H1 (cell line): ENCODE measurements around the gene EIF4EBP2. TPM values are rescaled to one million over a fixed set of nuclear protein-coding genes. Genes with fewer than 3 reads are reported as not detected.

ENCODE experiments used
- BCL11A ChIP-seq, 2 experiments: IDR thresholded peaks; one replicate each; pipeline ENCODE4 v1.6.1; 2011; ENCODE audit warnings: low read depth in 2 of 2, low read length in 2 of 2, mild to moderate bottlenecking in 2 of 2
- EP300 ChIP-seq, 2 experiments: IDR thresholded peaks; 1 replicate in 1 of 2; 2 replicates in 1 of 2; pipeline ENCODE4 v1.6.1; 2011 to 2012; ENCODE audit warnings: low read depth in 2 of 2, low read length in 2 of 2, mild to moderate bottlenecking in 2 of 2, borderline replicate concordance in 1 of 2, inconsistent platforms in 1 of 2, moderate library complexity in 1 of 2
- SIX5 ChIP-seq: IDR thresholded peaks from 2 replicates; pipeline ENCODE4 v1.6.1; 2011; ENCODE audit warnings: mild to moderate bottlenecking, low read depth, low read length
- polyA plus RNA-seq, 7 experiments: library from polyadenylated mRNA; depleted of rRNA in 3 of 7; stranded (reverse) in 5 of 7; unstranded in 2 of 7; fragments of >200 nt in 5 of 7; fragments of 200-250 nt in 2 of 7; gene quantifications; 1 replicate in 5 of 7; 2 replicates in 1 of 7; 4 replicates in 1 of 7; pipeline versions ENCODE4 v1.2.1 to v1.2.3, GENCODE V29; 2011 to 2013; ENCODE audit warnings: missing spikeins in 2 of 7, mixed read lengths in 2 of 7
- total RNA-seq: library from RNA; stranded (reverse); fragmentation: NEBNext Ultra II Directional; extraction: Animal tissue kit (Norgen Biotek cat#: 25700); gene quantifications from 2 replicates; pipeline ENCODE4 v1.2.1, GENCODE V29; 2021
- TF ChIP-seq, protein P1 (sequence below): IDR thresholded peaks from 2 replicates; pipeline ENCODE4 v1.6.1; 2011; ENCODE audit warnings: low read depth, mild to moderate bottlenecking, low read length; ENCODE audit not compliant: insufficient read depth

Gene EIF4EBP2
- total and polyA plus RNA-seq, 2 of the 8 experiments (the other 6 are each of a cell fraction or from before 2014, with no cell fraction given): 55.3 to 144 TPM

DNA sequence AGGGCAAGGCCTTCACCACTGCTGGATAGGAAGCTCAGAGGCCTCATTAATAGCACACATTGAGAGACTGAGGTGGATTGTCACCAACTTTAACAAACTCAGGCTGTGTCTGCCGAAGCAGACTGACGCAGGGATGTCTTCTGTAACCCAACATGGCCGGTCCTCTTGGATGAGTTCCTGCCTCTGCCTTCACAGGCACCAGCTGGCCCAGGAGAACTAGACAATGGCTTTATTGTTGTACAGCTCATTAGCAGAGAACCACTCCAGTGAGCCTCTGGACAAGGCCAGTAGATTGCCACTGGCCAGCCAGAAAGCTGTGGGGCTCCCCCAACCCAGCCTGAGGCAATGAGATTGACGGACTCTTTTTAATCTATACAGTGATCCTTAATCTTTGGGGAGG is 28.2 kb downstream of the EIF4EBP2 start (continued):
- TF ChIP-seq, protein P1, sequence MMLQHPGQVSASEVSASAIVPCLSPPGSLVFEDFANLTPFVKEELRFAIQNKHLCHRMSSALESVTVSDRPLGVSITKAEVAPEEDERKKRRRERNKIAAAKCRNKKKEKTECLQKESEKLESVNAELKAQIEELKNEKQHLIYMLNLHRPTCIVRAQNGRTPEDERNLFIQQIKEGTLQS: no peak
- TF ChIP-seq SIX5 (no peak), EP300 (IDR thresholded peaks at IDR 0.05; ENCODE audit: borderline replicate concordance in 1 of 2, low read depth in 2 of 2, low read length in 2 of 2) (no peak), BCL11A (IDR thresholded peaks at IDR 0.05; ENCODE audit: low read depth in 2 of 2, low read length in 2 of 2) (no peak)
